GM21619 (cell line): ENCODE results near the gene NLRP1.

Experiments
- ATAC-seq: cut with Tn5 transposase; IDR thresholded peaks from one replicate; pipeline ENCODE4 v1.9.1; 2021; ENCODE audit not compliant: unreplicated experiment

Gene NLRP1

DNA sequence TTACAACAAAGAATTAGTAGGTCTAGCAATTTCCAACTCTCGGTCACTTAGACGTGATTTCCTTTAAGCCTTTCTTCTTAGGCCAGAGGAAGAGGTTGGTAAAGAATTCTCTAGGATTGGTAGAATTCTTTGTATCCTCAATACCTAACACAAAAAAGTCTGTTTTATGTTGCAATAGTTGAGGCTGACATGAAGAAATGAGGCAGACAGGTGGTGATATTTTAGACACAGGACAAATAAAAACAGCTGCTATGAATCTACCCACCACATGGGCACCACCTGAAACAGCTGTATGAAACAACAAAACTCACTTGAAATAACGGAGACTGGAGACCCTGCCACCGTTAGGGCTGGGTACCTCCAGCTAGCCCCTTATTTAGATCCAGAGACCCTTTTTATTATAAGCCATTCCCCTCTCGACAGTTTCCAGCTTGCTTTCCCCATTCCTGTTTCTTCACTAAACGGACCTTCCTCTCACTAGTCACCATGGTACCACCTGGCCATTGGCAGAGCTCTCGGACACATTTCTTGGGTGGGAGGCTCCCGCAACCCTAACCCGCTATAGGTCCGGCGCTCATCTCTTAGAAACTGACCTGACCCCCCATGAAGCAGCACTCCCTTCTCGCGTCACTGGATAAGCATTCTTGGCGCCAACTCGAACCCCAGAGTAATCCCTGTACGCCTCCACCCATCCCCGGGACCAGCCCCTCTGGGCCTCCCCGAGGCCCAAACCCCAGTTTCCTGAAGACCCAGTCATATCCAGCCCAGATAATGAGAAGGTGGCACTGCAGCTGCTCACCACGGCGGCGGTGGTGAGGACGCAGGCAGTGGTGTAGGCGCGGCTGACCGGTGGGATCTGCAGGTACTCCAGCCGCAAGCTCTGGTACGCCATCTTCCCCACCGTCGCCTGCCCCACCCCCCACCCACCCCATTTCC lies 98.8 kb downstream of the NLRP1 start, which contains the start of gene DERL2:
Gene DERL2 (minus strand): TSS at position 909 of the 936 bp plus-strand sequence. CDS start 17 bp downstream, at position 892.
- peak; percentile 20 for ATAC-seq

DNA sequence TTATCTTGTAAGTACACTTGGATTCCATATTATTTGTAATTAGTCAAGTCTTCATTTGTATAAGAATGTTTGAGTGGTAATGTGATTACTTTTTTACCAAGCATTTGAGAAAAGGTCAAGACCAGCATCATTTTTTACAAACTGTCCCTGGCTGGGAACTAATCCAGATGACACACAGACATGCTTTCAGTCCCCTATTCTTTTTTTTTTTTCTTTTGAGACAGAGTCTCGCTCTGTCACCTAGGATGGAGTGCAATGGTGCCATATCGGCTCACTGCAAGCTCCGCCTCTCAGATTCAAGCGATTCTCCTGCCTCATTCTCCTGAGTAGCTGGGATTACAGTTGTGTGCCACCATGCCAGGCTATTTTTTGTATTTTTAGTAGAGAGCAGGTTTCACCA lies 102.9 kb downstream of the NLRP1 start:
- no peak for ATAC-seq

DNA sequence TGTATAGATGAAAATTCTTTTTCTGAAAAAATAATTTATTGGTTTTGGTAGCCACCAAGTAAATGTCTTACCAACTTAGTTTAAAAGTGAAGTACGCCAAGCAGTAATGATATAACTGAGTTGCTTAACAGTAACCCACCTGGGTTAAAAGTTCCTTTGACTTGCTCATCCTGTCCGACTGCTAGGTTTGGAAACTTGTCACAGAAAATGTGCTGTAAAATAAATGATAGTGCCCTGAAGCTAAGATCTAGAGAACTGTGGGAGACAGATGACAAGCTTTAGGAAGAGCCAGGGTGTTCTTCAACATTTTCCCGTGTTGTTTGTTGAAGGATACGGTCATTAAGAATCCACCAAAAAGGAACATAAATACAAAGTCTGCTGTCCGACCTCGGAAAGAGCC lies 103.3 kb downstream of the NLRP1 start:
- no peak for ATAC-seq

DNA sequence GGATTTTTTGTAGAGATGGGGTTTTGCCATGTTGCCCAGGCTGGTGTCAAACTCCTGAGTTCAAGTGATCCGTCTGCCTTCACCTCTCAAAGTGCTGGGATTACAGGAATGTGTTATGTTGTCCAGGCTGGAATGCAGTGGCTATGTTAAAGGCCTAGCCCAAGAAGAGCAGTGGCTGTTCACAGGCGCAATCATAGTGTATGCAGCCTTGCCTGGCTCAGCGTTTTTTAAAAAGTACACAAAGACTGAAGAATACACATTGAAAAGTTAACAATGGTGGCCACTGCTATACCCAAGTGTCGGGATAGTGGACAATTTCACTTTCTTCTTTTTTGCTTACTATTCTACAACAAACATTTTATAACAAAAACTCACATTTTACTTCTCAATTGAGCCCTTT lies 105.3 kb downstream of the NLRP1 start:
- ATAC-seq, result no peak

DNA sequence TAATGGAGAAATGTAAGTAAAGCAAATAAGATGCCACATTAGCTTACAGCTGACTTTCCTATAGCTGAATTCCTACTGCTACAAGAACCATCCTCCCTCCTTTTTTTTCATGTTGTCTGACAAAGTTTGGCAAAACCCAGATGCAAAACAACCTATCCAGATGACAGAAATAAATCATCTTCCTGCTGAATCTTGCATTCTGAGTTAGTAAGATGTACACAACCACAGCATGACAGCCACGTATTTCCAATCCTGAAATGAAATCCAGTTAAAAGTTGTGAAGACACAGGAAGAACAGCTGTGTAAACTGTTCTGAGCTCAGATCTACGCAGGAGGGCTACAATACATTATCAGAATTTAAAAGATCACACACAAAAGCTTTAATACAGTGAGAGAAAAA lies 110.4 kb downstream of the NLRP1 start:
- ATAC-seq, result no peak

DNA sequence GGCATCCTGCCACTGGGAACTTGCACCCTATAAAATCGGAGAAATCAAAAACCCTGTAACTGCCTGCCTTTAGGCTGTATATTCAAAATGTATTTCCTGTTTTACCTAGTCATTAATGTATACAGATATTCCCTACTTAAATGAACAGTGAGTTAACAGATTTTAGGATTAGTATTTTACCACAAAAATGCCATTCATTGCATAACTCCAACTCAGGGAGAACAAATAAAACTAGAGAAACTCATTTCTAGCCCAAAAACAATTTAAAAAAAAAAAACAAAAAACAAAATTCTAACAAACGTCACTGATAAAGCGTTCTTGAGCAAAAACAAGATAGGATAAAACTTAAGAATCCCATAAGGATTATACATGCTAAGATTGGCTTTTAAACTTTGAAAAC lies 111.8 kb downstream of the NLRP1 start:
- ATAC-seq, result no peak

DNA sequence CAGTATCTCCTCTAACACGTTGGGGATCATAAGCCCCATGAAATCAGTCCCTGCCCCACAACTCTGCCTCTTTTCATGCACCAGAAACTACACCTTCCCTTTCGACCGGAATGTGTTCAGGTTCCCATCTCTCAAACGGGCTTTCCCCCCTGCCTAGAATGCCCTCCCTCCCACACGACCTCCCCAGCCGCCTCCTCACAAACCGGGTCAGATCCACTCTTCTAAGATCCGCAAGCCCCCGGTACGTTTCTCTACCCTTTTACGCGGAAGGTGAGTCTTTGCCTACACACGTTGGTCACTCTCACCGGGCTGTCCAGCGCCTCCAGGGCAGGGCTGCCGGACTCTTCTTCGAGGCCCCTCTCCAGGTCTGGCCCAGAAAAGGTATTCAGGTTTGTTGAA lies 116.2 kb downstream of the NLRP1 start:
- ATAC-seq, result peak; percentile 5

DNA sequence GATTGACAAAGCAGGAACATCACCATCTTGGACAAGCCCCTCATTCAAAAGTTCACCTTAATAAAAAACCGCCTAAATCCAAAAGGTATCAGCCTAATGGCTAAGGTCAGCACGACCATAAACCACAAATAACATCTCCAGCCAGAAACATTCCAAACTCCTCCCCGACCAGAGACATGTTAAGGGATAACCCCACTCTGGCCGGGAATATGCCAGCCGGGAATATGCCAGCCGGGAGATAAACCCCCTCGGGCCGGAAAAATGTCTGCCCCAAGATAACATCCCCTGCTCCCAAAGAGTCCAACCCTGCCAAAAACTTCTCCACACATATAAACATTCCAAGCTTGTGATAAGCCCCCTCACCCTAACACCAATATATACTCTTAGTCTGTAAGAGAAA lies 116.9 kb downstream of the NLRP1 start:
- no peak for ATAC-seq

DNA sequence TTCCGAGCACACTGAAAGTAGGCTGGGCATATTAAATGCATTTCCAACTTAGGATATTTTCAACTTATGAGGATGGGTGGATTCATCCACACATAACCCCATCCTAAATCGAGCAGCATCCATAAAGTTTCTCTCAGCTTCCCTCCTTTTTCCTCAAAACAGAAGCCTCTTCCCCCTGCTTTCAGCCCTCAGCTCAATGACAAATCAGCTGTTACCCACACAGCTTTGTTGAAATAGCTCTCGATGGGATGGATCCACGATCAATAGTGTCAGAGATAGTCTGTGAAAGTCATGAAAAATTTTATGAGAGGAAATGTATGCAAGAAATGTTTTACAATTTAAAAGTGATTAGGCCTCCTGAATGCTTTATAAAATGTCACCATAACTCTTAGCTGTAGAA lies 118.0 kb downstream of the NLRP1 start:
- no peak for ATAC-seq

DNA sequence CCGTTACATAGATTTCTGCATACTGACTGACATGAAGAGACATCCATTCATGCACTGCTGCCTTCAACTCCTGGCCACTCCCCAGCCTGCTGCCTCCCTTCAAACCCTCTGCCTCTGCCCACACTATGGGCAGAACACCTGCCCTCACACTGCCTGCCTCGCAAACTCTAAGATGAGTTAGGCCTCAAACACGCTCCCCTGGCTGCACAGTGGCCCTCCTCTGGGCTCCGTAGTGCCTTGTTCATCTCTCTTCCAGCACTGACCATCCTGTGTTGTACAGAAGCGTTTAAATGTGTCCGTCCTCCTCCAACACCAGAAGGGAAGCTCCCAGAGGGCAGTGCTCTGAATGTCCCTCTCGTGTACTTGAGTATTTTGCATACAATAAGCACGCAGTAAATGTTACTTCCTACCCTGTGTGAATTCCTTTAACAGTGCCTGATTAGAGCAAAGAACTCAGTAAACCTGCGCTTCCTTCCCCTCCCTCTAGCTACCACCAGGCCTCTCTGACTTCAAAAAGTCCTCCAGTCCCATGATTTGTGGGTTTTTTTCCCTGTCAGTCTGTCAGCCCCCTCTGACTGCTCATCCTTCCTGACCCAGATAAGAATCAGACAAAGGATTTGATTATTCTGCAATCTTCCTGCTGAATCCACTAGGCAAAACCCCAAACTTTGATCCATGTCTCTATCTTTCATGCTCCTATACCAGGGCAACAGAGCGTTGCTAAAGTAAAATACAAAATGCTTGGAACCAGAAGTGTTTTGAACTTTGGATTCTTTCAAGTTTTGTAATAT lies 119.4 kb downstream of the NLRP1 start:
- no peak for ATAC-seq
